Measurements from ENCODE around the gene C8G. TPM values are rescaled to one million over a fixed set of nuclear protein-coding genes. Genes with fewer than 3 reads are reported as not detected.

The C8G gene
- total and polyA plus RNA-seq, 9 of the 15 experiments (the other 6 are each of a cell fraction or from before 2014, with no cell fraction given) = 0.35 to 5.9 (median 2.7) TPM; not detected in 2

- no peak for TF ChIP-seq NFE2L1 (tag; IDR thresholded peaks at IDR 0.05; ENCODE audit: borderline replicate concordance, low read depth)
- TF ChIP-seq POLR2G (IDR thresholded peaks at IDR 0.05; ENCODE audit: low read depth, low read length) = peak; percentile 83
- no peak for TF ChIP-seq CHD1 (IDR thresholded peaks at IDR 0.05; ENCODE audit: low read length)
- peak; percentile 100 for TF ChIP-seq USF1 (CRISPR knock-in tag; IDR thresholded peaks at IDR 0.05)
- TF ChIP-seq REST (IDR thresholded peaks at IDR 0.05; ENCODE audit: borderline replicate concordance) = peak; percentile 92
- TF ChIP-seq REST (CRISPR knock-in tag; IDR thresholded peaks at IDR 0.05; ENCODE audit: low read depth) = no peak
- no peak for TF ChIP-seq EGR1 (conservative IDR thresholded peaks at IDR 0.05)
- no peak for TF ChIP-seq PREB (CRISPR knock-in tag; IDR thresholded peaks at IDR 0.05)
- no peak for TF ChIP-seq E2F4 (CRISPR knock-in tag; IDR thresholded peaks at IDR 0.05; ENCODE audit: low read depth)
- TF ChIP-seq SRF (CRISPR knock-in tag; IDR thresholded peaks at IDR 0.05) = no peak; a peak in 1 of 4 replicates
- TF ChIP-seq ZNF766 (CRISPR knock-in tag; conservative IDR thresholded peaks at IDR 0.05) = no peak
- TF ChIP-seq SRSF1 (IDR thresholded peaks at IDR 0.05; ENCODE audit: low read depth, low read length) = no peak
- no peak for TF ChIP-seq JUNB (CRISPR knock-in tag; conservative IDR thresholded peaks at IDR 0.05)
- no peak for TF ChIP-seq U2AF2 (optimal IDR thresholded peaks at IDR 0.05; ENCODE audit: low read depth, low read length)
Measured at GRCh38 chr9:136949817-136950655, 5.0 kb downstream of the C8G start (continued).
